ENCODE measurements around the gene BCAP31.
"Not testable (repeated sequence)": the region's sequence is repeated elsewhere in the genome, so short reads cannot be mapped to it uniquely, and the experiment has no call there.

Gene BCAP31

GRCh38 chrX:153692611-153693156 is 31.5 kb downstream of the BCAP31 start:
- DNase-seq, result no peak

- DNase-seq, result no peak
Measured at GRCh38 chrX:153692003-153692402, 32.2 kb downstream of the BCAP31 start.

- not testable (repeated sequence) for DNase-seq
Measured at GRCh38 chrX:153691032-153691827, 33.0 kb downstream of the BCAP31 start.

- DNase-seq, result no peak
Measured at GRCh38 chrX:153690466-153690865, 33.7 kb downstream of the BCAP31 start.

- DNase-seq, result no peak
Measured at GRCh38 chrX:153689654-153690465, 34.3 kb downstream of the BCAP31 start.

GRCh38 chrX:153688911-153689590 is 35.1 kb downstream of the BCAP31 start:
- no peak for DNase-seq

- DNase-seq, result no peak
Measured at GRCh38 chrX:153688506-153688905, 35.7 kb downstream of the BCAP31 start.

GRCh38 chrX:153688071-153688470 is 36.1 kb downstream of the BCAP31 start:
- DNase-seq, result no peak

- DNase-seq, result no peak
Measured at GRCh38 chrX:153687121-153688039, 36.8 kb downstream of the BCAP31 start, which contains the start of gene SLC6A8. Gene SLC6A8 (plus strand): TSS chrX:153687926. CDS start chrX:153688575, 649 bp downstream.

- no peak for DNase-seq
Measured at GRCh38 chrX:153686711-153687110, 37.5 kb downstream of the BCAP31 start.

- no peak for DNase-seq
Measured at GRCh38 chrX:153685751-153686696, 38.2 kb downstream of the BCAP31 start.

GRCh38 chrX:153685156-153685536 is 39.0 kb downstream of the BCAP31 start:
- DNase-seq, result no peak

- DNase-seq, result no peak
Measured at GRCh38 chrX:153684467-153685155, 39.6 kb downstream of the BCAP31 start.

- not testable (repeated sequence) for DNase-seq
Measured at GRCh38 chrX:153683486-153683885, 40.7 kb downstream of the BCAP31 start.

GRCh38 chrX:153681175-153681574 is 43.0 kb downstream of the BCAP31 start:
- no peak for DNase-seq

GRCh38 chrX:153674219-153674851 is 49.9 kb downstream of the BCAP31 start:
- no peak for DNase-seq

GRCh38 chrX:153673428-153674218 is 50.6 kb downstream of the BCAP31 start, which contains the start of gene PNCK:
Gene PNCK (minus strand): TSS chrX:153673813. CDS start chrX:153673076, 737 bp downstream.
- no peak for DNase-seq

Measured in DMS 273 treated with DMSO at 0.1 percent for 48 hours (cell line).